H1 (cell line): ENCODE measurements around the gene FGF5. TPM values are rescaled to one million over a fixed set of nuclear protein-coding genes. Genes with fewer than 3 reads are reported as not detected.
A peak's percentile ranks its signal among the peaks of the same experiment; 100 is the strongest.

Source experiments
- CTCF ChIA-PET: fragments of 300-600 bp; sonication (Branson Sonifier 250); formaldehyde crosslinking; loops from one replicate; lab custom pipeline; 2021; ENCODE audit not compliant: partially characterized antibody; lab: Charles Lee
- POLR2A ChIA-PET: fragments of 300-600 bp; sonication (Branson Sonifier 250); formaldehyde crosslinking; loops from one replicate; lab custom pipeline; 2021; ENCODE audit warnings: inconsistent platforms; ENCODE audit not compliant: partially characterized antibody; lab: Charles Lee
- DNase-seq, 2 experiments: peaks; one replicate each; pipeline versions ENCODE4 v3.0.0 to v3.0.0-alpha.2; 2010 to 2022; ENCODE audit warnings: low spot score in 2 of 2, low read depth in 1 of 2, mixed read lengths in 1 of 2
- FAIRE-seq: peaks from 2 replicates; lab custom pipeline; 2011; peaks lifted over from hg19 to GRCh38; lab: Jason Lieb, UNC
- H2AFZ ChIP-seq: 2 replicates; pipeline ENCODE4 v1.8.1; 2012; ENCODE audit warnings: low read length, inconsistent platforms
- H2AK5ac ChIP-seq: 2 replicates; pipeline ENCODE4 v1.6.1; 2013; ENCODE audit warnings: low read depth, low read length
- H2BK120ac ChIP-seq: replicated peaks from 2 replicates; pipeline ENCODE3; 2013; ENCODE audit warnings: low read depth, low read length, inconsistent platforms
- H2BK12ac ChIP-seq: 2 replicates; pipeline ENCODE4 v1.6.1; 2013; ENCODE audit warnings: low read depth, low read length
- H2BK15ac ChIP-seq: 2 replicates; pipeline ENCODE4 v1.6.1; 2013; ENCODE audit warnings: low read length
- H2BK20ac ChIP-seq: 2 replicates; pipeline ENCODE4 v1.6.1; 2013; ENCODE audit warnings: low read length
- H2BK5ac ChIP-seq: 2 replicates; pipeline ENCODE4 v1.6.1; 2013; ENCODE audit warnings: low read depth, low read length
- H3K14ac ChIP-seq: 2 replicates; pipeline ENCODE4 v1.6.1; 2013; ENCODE audit warnings: inconsistent platforms; ENCODE audit not compliant: insufficient read length
- H3K18ac ChIP-seq: 2 replicates; pipeline ENCODE4 v1.6.1; 2013; ENCODE audit warnings: low read length; ENCODE audit errors: extremely low read depth
- H3K23ac ChIP-seq: 2 replicates; pipeline ENCODE4 v1.6.1; 2013; ENCODE audit warnings: inconsistent platforms; ENCODE audit not compliant: insufficient read length
- H3K23me2 ChIP-seq: 2 replicates; pipeline ENCODE4 v1.6.1; 2013; ENCODE audit warnings: low read depth, low read length
- H3K27ac ChIP-seq: 2 replicates; pipeline ENCODE4 v1.6.1; 2011; ENCODE audit warnings: low read depth, low read length, inconsistent platforms
- H3K27me3 ChIP-seq, 4 experiments: replicated peaks in 1 of 4; 1 replicate in 1 of 4; 2 replicates in 3 of 4; pipeline versions ENCODE4 v1.6.1 to v1.8.1; 2011 to 2013; ENCODE audit warnings: low read length in 3 of 4, mild to moderate bottlenecking in 3 of 4, inconsistent platforms in 2 of 4, mixed read lengths in 2 of 4, moderate library complexity in 1 of 4; ENCODE audit not compliant: control insufficient read depth in 3 of 4, insufficient read depth in 3 of 4; ENCODE audit errors: extremely low read depth in 1 of 4
- H3K36me3 ChIP-seq, 4 experiments: 2 replicates each; pipeline versions ENCODE4 v1.6.1 to v1.8.1; 2011 to 2013; ENCODE audit warnings: mild to moderate bottlenecking in 4 of 4, low read length in 3 of 4, moderate library complexity in 2 of 4, control low read depth in 1 of 4, inconsistent platforms in 1 of 4; ENCODE audit not compliant: insufficient read depth in 4 of 4, control insufficient read depth in 2 of 4
- H3K4ac ChIP-seq: replicated peaks from 2 replicates; pipeline ENCODE3; 2013; ENCODE audit warnings: low read length, low read depth, mixed read lengths, inconsistent platforms; ENCODE audit not compliant: insufficient read length
- H3K4me1 ChIP-seq, 4 experiments: replicated peaks in 1 of 4; 1 replicate in 1 of 4; 2 replicates in 3 of 4; pipeline versions ENCODE4 v1.6.1 to v1.8.1; 2011 to 2013; ENCODE audit warnings: low read length in 3 of 4, inconsistent platforms in 2 of 4, mixed read lengths in 1 of 4; ENCODE audit not compliant: insufficient read depth in 4 of 4, control insufficient read depth in 3 of 4
- H3K4me2 ChIP-seq, 2 experiments: 2 replicates each; pipeline versions ENCODE4 v1.6.1 to v1.8.1; 2011 to 2013; ENCODE audit warnings: low read depth in 2 of 2, low read length in 2 of 2, control low read depth in 1 of 2, inconsistent platforms in 1 of 2, mild to moderate bottlenecking in 1 of 2; ENCODE audit not compliant: insufficient read depth in 1 of 2
- H3K4me3 ChIP-seq, 4 experiments: fragments of 200-600, 300-600 bp in 1 of 4; sonication (generic), shearing (Covaris generic), sonication (Bioruptor Twin) in 1 of 4; 2 replicates each; pipeline versions ENCODE4 v1.5.1 to v1.8.1; 2011 to 2016; ENCODE audit warnings: low read length in 4 of 4, low read depth in 3 of 4, control low read depth in 2 of 4, inconsistent platforms in 2 of 4, mild to moderate bottlenecking in 2 of 4, mixed read lengths in 1 of 4, moderate library complexity in 1 of 4; ENCODE audit not compliant: insufficient read depth in 2 of 4; ENCODE audit errors: extremely low read depth in 1 of 4
- H3K56ac ChIP-seq: replicated peaks from 2 replicates; pipeline ENCODE3; 2013; ENCODE audit warnings: low read depth, mild to moderate bottlenecking, mixed read lengths, low read length, inconsistent platforms; ENCODE audit not compliant: insufficient read length
- H3K79me1 ChIP-seq: 2 replicates; pipeline ENCODE4 v1.6.1; 2013; ENCODE audit warnings: low read depth, low read length, control low read depth
- H3K79me2 ChIP-seq, 2 experiments: 2 replicates each; pipeline versions ENCODE4 v1.6.1 to v1.8.1; 2012 to 2013; ENCODE audit warnings: low read length in 2 of 2, mild to moderate bottlenecking in 2 of 2, inconsistent platforms in 1 of 2; ENCODE audit not compliant: insufficient read depth in 2 of 2, control insufficient read depth in 1 of 2
- H3K9ac ChIP-seq, 4 experiments: replicated peaks in 1 of 4; 1 replicate in 1 of 4; 2 replicates in 3 of 4; pipeline versions ENCODE4 v1.6.1 to v1.8.1; 2011 to 2013; ENCODE audit warnings: low read depth in 3 of 4, low read length in 3 of 4, control low read depth in 2 of 4, mild to moderate bottlenecking in 2 of 4, moderate library complexity in 2 of 4, inconsistent platforms in 1 of 4; ENCODE audit errors: extremely low read depth in 1 of 4
- H3K9me3 ChIP-seq, 2 experiments: 2 replicates each; pipeline versions ENCODE4 v1.6.1 to v1.8.1; 2012 to 2013; ENCODE audit warnings: mild to moderate bottlenecking in 2 of 2, moderate library complexity in 2 of 2, control low read depth in 1 of 2, inconsistent platforms in 1 of 2, low read depth in 1 of 2, low read length in 1 of 2, mixed read lengths in 1 of 2; ENCODE audit not compliant: insufficient read depth in 2 of 2
- H4K20me1 ChIP-seq, 2 experiments: replicated peaks in 1 of 2; 2 replicates each; pipeline versions ENCODE3 to v1.8.1; 2011 to 2013; ENCODE audit warnings: inconsistent platforms in 2 of 2, low read length in 2 of 2, mild to moderate bottlenecking in 1 of 2; ENCODE audit not compliant: insufficient read depth in 2 of 2, control insufficient read depth in 1 of 2
- H4K5ac ChIP-seq: 2 replicates; pipeline ENCODE4 v1.6.1; 2013; ENCODE audit warnings: low read length, low read depth, mixed read lengths, inconsistent platforms; ENCODE audit not compliant: insufficient read length
- H4K8ac ChIP-seq: 2 replicates; pipeline ENCODE4 v1.8.0; 2013; ENCODE audit warnings: mild to moderate bottlenecking, moderate library complexity, low read length, inconsistent platforms; ENCODE audit not compliant: insufficient read depth; ENCODE audit errors: extremely low read depth
- H4K91ac ChIP-seq: replicated peaks from 2 replicates; pipeline ENCODE3; 2013; ENCODE audit warnings: low read length, mixed read lengths, inconsistent platforms; ENCODE audit not compliant: insufficient read length
- CBX8 ChIP-seq: fragments of 300-800, 300-1000 bp; sonication (generic); IDR thresholded peaks from 2 replicates; pipeline ENCODE4 v1.7.1; 2016; ENCODE audit warnings: low read depth, low read length, borderline replicate concordance
- MAFK ChIP-seq: IDR thresholded peaks from 2 replicates; pipeline ENCODE4 v1.6.1; 2012; ENCODE audit warnings: low read depth, mild to moderate bottlenecking, improper control_type of control experiment, low read length
- RNF2 ChIP-seq: fragments of 200-900, 300-1000 bp; sonication (generic); IDR thresholded peaks from 2 replicates; pipeline ENCODE4 v1.7.1; 2016; ENCODE audit warnings: borderline replicate concordance, low read depth, mild to moderate bottlenecking, antibody characterized with exemption, low read length; ENCODE audit not compliant: poor library complexity, severe bottlenecking; ENCODE audit errors: missing control alignments
- WGBS, 2 experiments: shearing (Covaris generic) in 1 of 2; methylation state at CpG; one replicate each; pipeline versions ENCODE4 v1.1.6 to v1.1.7; 2013 to 2015; ENCODE audit warnings: low lambda C conversion rate in 2 of 2, mixed read lengths in 2 of 2, inconsistent platforms in 1 of 2, low coverage in 1 of 2, missing lambda C conversion rate in 1 of 2; ENCODE audit not compliant: insufficient replicate concordance in 2 of 2, insufficient coverage in 1 of 2, insufficient read length in 1 of 2; ENCODE audit errors: extremely low coverage in 1 of 2, missing lambda C conversion rate in 1 of 2; 5-methylcytosine and 5-hydroxymethylcytosine counted together
- polyA plus RNA-seq, 7 experiments: library from polyadenylated mRNA; depleted of rRNA in 3 of 7; stranded (reverse) in 5 of 7; unstranded in 2 of 7; fragments of >200 nt in 5 of 7; fragments of 200-250 nt in 2 of 7; gene quantifications; 1 replicate in 5 of 7; 2 replicates in 1 of 7; 4 replicates in 1 of 7; pipeline versions ENCODE4 v1.2.1 to v1.2.3, GENCODE V29; 2011 to 2013; ENCODE audit warnings: missing spikeins in 2 of 7, mixed read lengths in 2 of 7
- total RNA-seq: library from RNA; stranded (reverse); fragmentation: NEBNext Ultra II Directional; extraction: Animal tissue kit (Norgen Biotek cat#: 25700); gene quantifications from 2 replicates; pipeline ENCODE4 v1.2.1, GENCODE V29; 2021

The FGF5 gene
- total and polyA plus RNA-seq, 2 of the 8 experiments (the other 6 are each of a cell fraction or from before 2014, with no cell fraction given), result not detected

- WGBS, 2 experiments, result 15% methylated on average over 1 of the region's 1 CpG; no CpG with 5 or more reads in 1 of the 2 experiments
- H4K91ac ChIP-seq, result no peak overlapping the region
- H2AK5ac ChIP-seq, result no peak overlapping the region
- no peak overlapping the region for H3K27ac ChIP-seq
- H3K14ac ChIP-seq, result no peak overlapping the region
- FAIRE-seq, result no peak
- no peak overlapping the region for H2BK120ac ChIP-seq
- no peak overlapping the region for H3K9ac ChIP-seq
- no peak overlapping the region for H3K56ac ChIP-seq
- no peak overlapping the region for H3K4me3 ChIP-seq
- POLR2A ChIA-PET, result interaction anchor here (1.0 to 1.3 kb wide), 2 partner anchors 14 to 68 kb away, joined by 3 read pairs; partner anchors contain the start of gene PRDM8
- H4K5ac ChIP-seq, result no peak overlapping the region
- TF ChIP-seq MAFK (no peak), RNF2 (peak; percentile 35), CBX8 (0 out of 2 replicates have a peak, but pooled peaks have one; percentile 63)
- TF ChIP-seq, all 59 proteins: peak for 2
- Histone ChIP-seq H3K9me3 (no peaks in the 10 kb centered on the region), H2BK20ac (no peak overlapping the region), H4K8ac (no peak overlapping the region), H3K4ac (peak overlapping the region; percentile 55), H3K23me2 (peaks cover 9% of the 10 kb centered on the region; the same call in 1 of the 2 replicates), H3K79me2 (no peaks in the 10 kb centered on the region), H3K18ac (no peak overlapping the region), H4K20me1 (peaks cover 14 to 26% of the 10 kb centered on the region in 2 experiments), H2AFZ (no peak overlapping the region), H3K36me3 (no peaks in the 10 kb centered on the region; a peak in 1 of 8 replicates), H3K27me3 (peaks cover 80 to 87% (median 86%) of the 10 kb centered on the region in 4 experiments), H2BK15ac (no peak overlapping the region), H2BK12ac (no peak overlapping the region), H3K4me1 (peaks cover 0 to 28% (median 19%) of the 10 kb centered on the region in 4 experiments; a peak in 6 of 7 replicates), H3K23ac (no peak overlapping the region), H2BK5ac (no peak overlapping the region), H3K79me1 (no peaks in the 10 kb centered on the region), H3K4me2 (peak overlapping the region in 1 of 2 experiments; percentile 65; a peak in 1 of 4 replicates)
- CTCF ChIA-PET, result interaction anchor here (0.8 to 4.0 kb wide), 9 partner anchors 10 to 81 kb away, joined by 3 to 37 read pairs (median 12); partner anchors contain the start of genes CFAP299 and PRDM8
- DNase-seq, result no peak
These were observed 1.6 kb upstream of the FGF5 start for GRCh38 chr4:80264825-80265224.
